Activated CD4-positive, CD25-positive, alpha-beta regulatory T cell treated with anti-CD3 and anti-CD28 coated beads, Interleukin-2, amount 50 U/mL, for 16 hours (primary cell): ENCODE data around the gene TEX2.

Experiments
- DNase-seq: peaks from one replicate; pipeline ENCODE4 v3.0.0-alpha.2; 2020; ENCODE audit warnings: low read depth, low spot score

The TEX2 gene

DNA sequence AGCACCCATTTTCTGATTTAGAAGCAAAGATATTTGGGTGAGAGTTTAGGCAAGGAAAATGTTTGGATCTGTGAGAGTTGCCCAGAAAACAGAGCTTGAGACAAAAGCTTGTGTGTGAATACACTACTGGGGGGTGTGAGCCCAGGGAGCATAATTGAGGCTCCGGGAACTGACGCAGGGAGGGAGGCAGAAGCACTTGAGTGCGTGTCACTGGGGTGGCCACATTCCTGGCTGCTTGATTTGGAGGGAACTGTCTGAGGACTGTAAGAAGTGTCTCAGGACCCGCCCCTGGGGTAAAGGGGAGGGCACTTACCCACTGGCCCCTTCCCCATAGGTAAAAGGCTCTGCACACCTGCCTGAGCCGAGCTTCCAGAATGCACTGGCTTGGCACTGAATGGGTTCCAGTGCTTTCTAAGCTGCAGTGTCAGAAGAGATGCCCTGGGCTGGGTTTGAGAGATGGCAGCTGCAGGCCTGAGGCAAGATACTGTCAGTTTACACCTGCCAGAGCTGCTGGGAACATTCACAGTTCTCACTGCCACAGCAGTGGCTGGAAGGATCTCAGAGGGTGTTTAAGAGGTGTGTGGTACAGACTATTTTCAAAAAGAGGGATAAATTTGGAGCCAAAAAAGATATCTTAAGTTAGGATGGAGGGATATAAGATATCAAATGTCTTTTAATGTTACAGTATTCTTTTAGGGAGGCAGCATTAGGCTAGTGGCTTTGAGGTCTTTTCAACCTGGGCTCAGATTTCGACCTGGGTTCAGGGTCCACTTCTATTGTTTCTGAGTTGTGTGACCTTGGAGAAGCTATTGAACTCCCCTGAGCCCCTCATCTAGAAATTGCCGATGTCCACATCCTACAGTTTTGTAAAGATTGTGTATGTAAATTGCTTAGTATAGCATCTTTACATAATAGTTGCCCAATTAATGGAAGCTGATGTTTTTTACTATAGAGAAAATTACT, 6.9 kb upstream of the TEX2 start:
- DNase-seq: no peak

DNA sequence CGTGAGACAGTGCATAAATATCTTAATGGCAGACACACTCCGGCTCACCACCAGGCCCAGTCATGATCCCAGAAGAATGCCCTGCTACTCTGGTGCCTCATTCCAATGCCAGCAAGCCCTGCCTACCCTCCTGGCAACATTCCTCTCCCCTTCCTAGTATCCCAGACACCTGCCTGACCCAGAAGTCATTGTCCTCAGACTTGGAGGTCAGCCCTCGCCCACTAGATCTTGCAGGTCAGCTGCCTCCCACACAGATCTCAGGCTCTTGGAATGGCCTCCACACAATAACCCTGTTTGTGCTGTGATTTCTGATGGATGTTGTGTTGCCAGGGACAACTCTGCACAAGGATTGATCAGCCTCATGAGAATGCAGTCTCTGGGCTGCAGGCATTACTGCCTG, 1.8 kb upstream of the TEX2 start:
- DNase-seq: no peak

DNA sequence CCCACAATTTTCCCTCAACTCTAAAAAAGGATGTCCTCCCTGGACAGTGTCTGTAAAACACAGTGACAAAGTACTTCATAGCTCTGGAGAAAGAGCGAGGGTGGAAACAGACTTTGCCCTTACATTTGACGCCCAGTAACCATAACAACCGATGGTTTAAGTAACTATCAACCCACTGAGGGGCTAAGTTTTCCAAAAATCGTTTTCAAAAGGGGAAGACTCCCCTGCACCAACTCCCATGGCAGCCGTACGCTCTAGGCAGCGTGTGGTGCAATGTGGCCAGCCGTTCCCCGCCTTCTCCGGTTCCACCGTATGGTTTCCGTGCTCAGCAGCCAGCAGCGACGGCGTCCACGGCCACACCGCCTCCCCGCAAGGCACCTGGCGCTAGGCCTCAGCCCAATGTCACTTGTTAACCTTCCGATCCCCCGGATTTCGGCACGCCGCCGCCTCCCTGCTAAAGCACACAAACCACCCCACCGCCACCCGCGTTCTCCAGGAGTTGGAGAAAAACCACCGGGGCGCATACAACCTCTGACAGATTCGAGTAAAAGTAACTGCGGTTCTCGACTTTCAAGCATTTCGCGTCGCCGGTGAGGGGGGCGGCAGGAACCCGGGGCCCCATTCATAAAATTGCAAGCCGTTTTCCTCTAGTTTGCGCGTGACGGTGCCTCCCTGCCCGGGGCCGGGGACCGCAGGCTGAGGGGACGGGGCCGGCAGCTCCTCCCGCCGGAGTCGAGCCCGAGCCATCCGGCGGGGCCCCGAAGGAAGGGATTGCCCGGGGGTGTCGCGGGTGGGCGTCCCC, 661 bp downstream of the TEX2 start:
- peak; percentile 39 for DNase-seq

DNA sequence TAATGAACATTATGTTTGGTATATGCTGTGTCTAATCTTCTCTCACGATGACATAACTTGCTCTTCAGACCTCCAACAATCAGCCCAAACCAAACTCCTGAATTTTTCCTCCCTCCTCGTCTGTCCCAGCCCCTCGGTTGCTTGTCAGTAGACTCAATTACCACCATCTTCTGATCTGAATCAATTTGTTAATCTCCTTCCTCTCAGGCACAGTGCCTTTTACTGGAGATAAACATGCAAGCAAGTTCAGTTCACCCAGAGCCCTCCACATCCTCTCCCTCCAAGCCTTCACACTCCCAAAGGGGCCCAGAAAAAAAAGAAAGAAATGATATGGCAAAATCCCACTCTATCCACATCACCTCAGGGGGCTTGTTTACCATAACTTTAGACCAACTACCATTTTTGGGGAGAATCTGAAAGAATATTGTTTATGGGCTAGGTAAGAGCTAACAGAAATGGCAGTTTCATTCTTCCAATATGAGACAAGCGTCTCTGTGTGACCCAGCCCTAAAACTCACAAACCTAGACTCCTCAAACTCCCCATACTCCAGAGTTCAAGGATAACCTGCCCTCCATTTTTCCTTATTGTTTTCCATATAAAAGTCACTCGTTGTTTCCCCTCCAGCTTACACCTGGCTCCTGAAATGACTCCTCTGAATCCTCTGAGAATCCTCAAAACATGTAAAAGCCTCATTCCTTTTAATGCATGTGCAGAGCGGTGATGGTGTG, 1.5 kb downstream of the TEX2 start:
- DNase-seq: no peak

DNA sequence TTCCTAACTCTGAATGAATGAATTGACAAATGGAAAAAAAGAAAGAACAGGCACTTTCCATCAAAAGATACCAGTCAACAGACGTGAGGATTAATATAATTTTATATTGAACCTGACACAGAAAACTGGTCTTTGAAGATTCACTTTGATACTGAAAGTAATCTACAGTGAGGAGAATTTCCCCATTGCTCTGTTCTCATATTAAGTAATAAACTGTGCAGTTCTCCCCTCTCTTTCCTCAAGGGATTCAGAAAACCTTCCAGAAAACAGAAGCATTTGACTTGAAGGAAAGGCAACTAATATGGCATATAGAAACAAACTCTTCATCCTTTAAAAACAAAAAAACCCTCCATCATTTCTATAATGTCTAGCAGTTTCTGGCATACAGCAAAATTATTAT, 2.2 kb downstream of the TEX2 start:
- no peak for DNase-seq

DNA sequence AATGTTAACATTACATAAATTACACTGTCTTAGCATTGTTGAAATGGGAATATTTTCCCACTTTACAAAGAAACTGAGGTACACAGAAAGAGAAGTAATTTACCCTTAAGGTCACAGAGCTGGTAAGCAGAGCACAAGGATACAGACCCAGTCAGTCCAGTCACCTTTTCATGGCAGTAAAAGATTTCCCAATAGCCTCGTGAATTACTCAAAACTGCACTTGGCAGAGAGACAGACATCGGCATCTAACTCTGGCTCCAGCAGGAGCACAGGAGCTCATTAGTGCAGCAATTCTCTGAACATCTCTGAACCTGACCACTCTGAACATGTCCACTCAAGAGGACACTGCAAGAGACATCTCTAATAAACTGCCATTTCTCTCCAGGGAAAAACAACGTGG, 3.1 kb downstream of the TEX2 start:
- DNase-seq: no peak

DNA sequence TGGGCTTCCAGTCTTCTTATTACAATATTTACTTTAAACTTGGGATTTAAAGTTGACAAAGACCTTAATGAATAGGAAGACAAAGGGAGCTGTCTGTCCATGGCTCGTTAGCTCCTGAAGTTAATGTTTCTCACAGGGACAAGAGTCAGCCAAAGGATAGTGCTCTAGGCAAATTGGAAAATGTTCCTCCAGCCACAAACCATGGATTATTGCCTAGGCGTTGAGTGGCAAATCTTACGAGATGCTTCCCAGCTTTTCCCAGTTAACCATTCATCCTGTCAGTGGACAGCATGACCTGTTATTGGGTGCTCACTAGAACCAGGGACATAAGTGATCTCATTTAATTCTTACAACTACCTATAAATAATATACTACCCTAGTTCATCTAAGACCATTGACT, 3.6 kb downstream of the TEX2 start:
- no peak for DNase-seq

DNA sequence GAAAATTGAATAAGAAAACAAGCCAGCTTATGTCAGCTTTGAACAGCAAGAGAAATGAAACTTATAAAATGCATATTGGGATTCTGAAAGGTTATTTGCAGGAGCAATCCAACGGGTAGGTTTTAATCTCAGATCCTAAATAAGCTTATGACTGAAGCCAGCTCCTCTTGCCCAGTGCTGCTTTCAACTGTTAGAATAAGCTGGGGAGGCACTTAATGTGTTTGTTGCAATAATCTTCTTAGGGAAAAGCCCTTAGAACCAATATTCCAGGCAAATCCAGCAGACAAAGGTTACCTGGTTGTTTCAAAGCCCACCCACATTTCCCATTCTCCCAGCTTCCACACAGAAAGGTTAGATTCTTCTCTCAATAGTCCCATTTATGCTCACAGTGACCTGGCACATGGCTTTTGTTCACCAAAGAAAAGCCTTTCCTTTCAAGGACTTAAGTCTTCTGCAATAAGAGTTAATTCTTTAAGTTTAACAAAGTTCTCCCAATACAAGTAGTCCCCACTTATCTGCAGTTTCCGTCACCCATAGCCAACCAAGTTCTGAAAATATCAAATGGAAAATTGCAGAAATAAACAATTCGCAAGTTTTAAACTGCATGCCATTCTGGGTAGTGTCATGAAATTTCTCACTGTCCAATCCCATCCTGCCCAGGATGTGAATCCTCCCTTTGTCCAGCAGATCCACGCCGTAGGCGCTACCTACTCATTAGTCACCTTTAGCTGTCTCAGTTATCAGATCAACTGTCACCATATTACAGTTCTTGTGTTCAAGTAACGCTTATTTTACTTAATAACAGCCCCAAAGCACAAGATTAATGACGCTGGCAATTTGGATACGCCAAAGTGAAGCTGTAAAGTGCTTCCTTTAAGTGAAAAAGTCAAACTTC, 5.9 kb downstream of the TEX2 start:
- no peak for DNase-seq

DNA sequence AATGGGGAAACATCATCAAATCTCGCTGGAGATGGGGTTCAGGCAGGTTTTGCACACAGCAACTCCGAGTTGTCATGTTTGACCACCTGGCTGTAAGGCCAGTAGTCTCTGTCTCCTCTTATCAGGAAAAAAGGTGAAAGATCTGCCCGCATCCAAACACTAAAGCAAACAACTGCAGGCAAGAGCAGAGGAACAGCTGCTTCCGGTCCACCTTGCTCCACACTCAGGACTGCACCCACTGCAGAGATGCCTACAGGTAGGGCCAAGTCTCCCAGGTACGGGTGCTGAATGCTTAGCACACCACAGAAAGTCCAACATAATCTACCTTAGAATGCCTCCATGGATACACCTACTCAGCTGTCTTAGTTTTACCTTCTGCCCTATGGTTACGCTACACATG, 7.3 kb downstream of the TEX2 start:
- no peak for DNase-seq

DNA sequence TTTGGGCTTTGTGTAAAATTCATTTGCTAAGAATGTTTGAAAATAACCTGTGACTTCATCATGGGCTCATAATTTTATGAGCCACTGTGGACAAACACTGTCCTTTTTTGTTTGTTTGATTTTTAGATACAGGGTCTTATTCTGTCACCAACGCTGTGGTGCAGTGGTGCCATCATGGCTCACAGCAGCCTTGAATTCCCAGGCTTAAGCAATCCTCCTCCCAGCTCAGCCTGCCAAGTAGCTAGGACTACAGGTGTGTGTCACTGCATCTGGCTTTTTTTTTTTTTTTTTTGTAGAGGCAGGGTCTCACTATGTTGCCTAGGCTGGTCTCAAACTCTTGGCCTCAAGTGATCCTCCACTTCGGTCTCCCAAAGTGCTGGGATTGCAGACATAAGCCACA, 8.3 kb downstream of the TEX2 start:
- DNase-seq: no peak

DNA sequence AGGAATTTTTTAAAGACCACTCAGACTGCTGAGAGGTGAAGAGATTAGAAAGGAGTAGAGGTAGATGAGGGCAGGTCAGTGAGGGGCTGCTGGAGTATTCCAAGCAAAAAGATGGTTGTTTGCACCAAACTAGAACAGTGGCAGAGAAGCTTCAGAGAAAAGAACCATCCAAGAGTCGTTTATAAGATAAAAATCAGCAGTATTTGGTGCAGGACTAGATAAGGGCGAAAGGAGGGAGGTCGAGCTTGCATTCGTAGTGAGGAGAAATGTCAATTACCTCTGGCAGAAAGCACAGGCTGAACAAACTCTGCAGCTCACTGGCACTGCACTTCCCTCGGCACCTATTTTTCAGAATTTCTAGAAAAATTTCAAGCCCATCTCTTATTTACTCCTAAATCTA, 9.6 kb downstream of the TEX2 start:
- no peak for DNase-seq

DNA sequence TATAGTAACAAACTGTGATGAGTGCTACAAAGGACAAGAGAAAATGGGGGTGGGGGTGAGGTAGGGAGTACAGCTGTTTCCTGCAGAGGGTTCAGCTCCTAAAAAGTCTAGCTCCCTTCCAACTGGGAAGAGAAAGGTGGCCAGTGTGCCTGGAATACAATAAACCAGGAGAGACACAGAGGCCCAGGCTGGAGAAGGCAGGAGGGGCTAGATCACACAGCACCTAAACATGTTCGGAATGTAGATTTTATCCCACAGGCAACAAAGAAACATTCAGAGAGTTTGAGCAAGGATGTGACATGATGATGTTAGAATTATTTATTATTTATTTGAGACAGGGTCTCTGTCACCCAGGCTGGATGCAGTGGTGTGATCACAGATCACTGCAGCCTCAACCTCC, 10.2 kb downstream of the TEX2 start:
- no peak for DNase-seq

DNA sequence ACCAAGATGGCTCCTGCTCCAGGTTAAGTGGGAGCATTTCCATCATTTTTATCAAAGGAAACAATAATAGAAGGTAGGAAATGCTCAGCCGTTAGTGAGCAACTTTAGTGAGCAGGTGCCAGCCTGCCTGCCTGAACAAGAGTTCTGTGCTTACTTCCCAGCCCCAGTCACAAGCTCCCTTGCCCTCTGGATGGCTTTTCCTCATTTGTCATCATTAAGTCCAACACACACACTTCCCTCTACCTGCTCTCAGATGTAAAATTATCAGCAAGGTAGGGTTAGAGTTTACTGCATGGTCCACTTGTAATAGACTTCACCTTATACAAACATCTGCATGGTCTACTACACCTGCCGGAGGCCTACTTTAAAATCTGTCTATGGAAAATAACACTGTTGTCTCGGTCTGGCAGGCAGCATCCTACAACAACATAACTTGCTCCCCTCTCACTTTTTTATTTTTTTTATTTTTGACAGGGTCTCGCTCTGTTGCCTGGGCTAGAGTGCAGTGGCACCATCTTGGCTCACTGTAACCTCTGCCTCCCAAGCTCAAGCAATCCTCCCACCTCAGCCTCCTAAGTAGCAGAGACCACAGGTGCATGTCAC, 12.7 kb downstream of the TEX2 start:
- DNase-seq: no peak

DNA sequence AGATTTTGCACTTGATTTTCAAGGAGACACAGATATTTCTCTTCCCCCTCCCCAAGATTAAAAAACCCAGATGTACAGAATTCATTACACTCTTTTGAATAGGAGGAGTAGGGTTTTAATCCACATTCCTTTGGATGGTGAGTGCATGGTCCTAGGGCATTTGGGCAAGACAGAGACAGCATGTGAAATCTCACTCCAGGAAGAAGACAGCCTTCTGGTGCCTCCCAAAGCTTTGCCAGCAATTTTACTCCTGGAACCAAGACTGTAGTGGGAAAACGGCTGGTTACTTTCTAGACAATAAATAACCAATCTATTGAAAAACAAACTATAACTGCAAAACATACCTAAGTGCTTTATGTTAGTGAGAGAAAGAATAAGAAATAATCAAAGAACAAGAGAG, 15.2 kb downstream of the TEX2 start:
- no peak for DNase-seq

DNA sequence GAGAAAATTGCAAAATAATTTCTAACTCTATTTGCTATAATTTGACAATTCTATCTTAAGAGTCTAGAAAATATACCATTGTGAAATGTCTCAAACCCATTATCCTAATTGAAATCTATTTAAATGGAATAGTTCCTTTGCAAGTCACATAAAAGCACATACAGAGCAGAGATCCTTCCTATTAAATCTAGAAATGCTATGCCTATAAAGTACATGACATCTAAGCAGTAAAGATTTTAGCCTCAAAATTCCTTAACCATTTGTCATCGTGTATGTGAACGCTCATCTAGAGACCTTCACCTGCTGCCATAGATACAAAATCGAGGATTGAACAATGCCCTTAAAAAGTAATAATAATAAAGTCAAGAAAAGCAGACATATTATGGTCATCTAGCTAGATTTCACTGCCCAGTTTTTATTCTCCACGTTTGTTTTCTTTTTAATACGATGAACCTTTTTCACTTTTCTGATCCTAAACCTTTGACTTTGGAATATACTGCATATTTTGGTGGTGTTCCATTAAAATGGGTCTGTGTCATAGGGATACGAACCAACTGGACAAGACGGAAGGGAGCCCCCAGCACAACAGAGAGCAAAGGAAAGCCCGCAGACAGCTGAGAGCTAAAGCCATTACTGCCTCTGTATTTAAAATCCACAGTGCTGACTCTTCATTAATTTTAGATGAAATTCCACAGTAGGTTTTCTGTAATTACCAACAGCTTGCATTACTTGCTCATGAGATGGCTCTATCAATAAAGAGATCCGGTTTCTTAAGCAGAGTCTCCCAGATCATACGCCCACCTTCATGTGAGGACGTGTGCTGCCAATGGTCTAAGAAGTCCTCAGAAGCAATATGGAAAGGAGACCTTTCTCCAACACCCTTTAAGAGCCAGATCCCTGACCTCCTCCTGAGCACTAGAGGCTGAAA, 17.6 kb downstream of the TEX2 start:
- no peak for DNase-seq

DNA sequence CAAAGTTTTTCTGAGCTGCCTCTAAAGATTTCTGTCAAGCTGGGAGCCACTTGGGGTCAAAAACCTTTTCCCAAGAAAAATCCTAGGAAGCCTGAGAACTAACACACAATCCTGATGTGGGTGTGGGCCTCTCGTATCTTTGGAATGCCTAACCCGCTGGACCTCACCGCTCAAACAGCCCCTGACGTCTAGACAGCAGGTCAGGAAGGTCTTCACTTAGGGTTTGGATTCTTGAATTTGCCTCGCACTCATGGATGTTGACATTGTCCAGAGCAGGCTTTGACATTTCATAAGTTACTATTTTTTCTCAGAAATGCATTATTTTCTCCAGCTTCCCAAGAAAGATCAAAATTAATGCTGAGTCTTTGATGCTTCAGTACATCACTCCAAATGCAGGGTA, 18.9 kb downstream of the TEX2 start:
- no peak for DNase-seq

DNA sequence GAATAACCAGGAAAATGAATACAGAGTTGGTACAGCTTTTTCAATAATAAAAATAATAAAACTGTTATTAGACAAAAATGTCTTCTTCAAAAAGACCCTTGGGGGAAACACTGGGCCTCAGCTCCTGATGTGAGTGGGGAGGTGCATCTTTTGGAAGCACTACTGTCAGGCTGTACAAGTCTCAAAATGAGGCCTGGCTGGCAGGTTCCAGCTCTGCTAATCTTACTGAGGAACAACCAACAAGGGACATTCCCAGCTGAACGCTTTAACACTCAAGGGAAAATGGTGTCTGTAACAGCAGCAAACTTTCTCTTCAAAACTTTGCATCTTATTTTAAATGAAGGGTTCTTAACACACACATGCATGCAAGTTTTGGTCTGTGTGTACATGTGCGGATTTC, 19.7 kb downstream of the TEX2 start:
- no peak for DNase-seq

DNA sequence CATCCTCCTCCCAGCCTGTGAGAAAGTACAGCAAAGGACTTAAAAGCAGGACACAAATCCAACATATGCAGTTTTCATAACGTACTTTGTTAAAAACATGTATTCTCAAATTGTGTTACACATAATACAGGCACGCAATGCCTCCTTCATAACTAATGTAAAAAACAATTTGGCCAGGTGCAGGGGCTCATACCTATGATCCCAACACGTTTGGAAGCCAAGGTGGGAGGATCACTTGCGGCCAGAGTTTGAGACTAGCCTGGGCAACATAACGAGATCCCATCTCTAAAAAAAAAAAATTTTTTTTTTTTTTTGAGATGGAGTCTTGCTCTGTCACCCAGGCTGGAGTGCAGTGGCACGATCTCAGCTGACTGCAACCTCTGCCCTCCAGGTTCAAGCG, 20.4 kb downstream of the TEX2 start:
- no peak for DNase-seq

DNA sequence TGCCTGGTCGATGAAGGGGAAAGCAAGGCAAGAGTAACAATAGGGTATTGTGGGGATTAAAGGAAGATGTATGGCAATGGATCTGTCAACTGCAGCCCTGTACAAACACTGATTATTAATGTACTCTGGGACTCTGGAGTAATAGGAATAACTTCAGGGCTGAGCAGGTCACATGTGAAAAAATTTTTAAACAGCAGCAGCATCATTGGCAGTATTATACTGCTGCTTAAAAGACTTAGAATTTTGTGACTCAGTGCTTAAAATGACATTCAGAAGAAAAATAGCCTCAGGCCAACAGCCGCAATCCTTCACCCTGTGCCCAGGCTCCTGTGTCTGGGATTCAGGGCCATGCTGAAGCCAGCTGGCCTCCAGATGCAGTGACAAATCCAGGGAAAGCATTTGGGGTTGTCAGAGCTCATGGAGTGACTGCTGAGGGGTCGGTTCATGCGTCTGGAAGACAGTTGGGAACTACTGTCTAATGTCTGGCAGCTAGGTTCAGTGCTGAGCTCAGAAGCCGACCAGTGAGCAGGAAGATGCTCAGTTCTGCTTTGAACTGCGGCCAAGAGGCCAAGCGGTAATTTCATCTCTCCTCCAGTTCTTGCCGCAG, 22.2 kb downstream of the TEX2 start:
- no peak for DNase-seq
